Activated naive CD8-positive, alpha-beta T cell treated with anti-CD3 and anti-CD28 coated beads, Interleukin-2, amount 50 U/mL, for 24 hours (primary cell): Measurements from ENCODE around the gene DEGS1.

Experiments used
- ATAC-seq: fragments of 150-1000 bp; cut with Tn5 transposase; one replicate; pipeline ENCODE4 v1.10.0; 2021
- DNase-seq: peaks from one replicate; pipeline ENCODE4 v3.0.0; 2021
- H3K27ac Mint-ChIP-seq: one replicate; pipeline ENCODE4 v1.8.0; 2021; ENCODE audit warnings: mild to moderate bottlenecking, mixed read lengths
- H3K27me3 Mint-ChIP-seq: one replicate; pipeline ENCODE4 v1.8.0; 2021; ENCODE audit warnings: mixed read lengths
- H3K36me3 Mint-ChIP-seq: one replicate; pipeline ENCODE4 v1.8.0; 2021; ENCODE audit warnings: low read depth, mixed read lengths
- H3K4me1 Mint-ChIP-seq: one replicate; pipeline ENCODE4 v1.8.0; 2021; ENCODE audit warnings: mixed read lengths
- H3K4me3 Mint-ChIP-seq: one replicate; pipeline ENCODE4 v1.8.0; 2021; ENCODE audit warnings: mild to moderate bottlenecking, moderate library complexity, mixed read lengths
- H3K9me3 Mint-ChIP-seq: one replicate; pipeline ENCODE4 v1.8.0; 2021; ENCODE audit warnings: mixed read lengths

The DEGS1 gene

DNA sequence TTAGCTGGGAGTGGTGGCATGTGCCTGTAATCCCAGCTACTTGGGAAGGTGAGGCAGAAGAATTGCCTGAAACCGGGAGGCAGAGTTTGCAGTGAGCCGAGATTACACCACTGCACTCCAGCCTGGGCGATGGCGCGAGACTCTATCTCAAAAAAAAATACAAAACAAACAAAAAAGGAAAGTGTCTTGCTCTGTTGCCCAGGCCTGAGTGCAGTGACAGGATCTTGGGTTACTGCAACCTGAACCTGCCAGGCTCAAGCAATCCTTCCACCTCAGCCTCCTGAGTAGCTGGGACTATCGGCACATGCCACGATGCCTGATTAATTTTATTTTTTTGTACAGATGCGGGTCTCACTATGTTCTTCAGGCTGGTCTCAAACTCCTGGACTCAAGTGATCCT lies 33.3 kb downstream of the DEGS1 start:
- Mint-ChIP-seq H3K9me3 (no peaks in the 10 kb centered on the region), H3K27me3 (no peaks in the 10 kb centered on the region), H3K27ac (no peak overlapping the region), H3K36me3 (no peaks in the 10 kb centered on the region), H3K4me1 (peaks cover 5% of the 10 kb centered on the region), H3K4me3 (no peak overlapping the region)
- DNase-seq (no peak), ATAC-seq (no peak)

DNA sequence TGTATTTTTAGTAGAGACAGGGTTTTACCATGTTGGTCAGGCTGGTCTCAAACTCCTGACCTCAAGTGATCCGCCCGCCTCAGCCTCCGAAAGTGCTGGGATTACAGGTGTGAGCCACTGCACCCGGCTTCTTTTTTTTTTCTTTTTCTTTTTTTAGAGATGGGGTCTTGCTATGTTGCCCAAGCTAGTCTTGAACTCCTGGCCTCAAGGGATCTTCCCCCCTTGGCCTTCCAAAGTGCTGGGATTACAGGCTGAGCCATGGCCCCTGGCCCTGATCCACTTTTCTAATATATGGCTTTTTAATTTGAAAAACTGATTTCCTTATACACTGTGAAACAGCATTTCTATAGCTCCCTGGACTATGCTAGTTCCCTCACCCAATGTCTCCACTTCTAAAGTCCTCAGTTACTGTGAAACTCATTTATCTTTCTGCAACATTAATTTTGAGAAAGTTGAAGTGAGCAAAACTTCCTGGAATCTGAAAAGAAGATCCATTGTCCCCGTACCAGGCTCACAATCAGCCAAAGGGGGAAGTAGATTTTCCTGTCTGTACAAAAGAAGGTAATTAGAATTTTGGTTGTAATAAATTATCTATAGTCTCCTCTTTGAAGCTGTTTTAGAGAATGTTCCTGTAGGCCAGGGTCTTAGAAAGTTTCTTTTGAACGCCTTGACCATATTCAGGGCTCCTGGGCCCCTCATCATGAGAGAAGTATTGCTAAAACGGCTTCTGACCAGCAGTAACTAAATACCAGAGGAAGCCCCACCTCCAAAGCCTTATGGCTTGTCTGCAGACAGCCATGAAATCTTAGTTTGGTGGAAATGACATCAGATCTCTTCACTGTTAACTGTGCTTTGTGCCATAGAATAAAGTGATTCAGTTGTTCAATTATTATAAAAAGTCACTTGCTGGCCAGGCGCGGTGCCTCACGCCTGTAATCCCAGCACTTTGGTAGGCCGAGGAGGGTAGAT lies 34.9 kb downstream of the DEGS1 start:
- Mint-ChIP-seq H3K4me3 (no peak overlapping the region), H3K4me1 (peaks cover 5% of the 10 kb centered on the region), H3K36me3 (no peaks in the 10 kb centered on the region), H3K27ac (no peak overlapping the region), H3K9me3 (no peaks in the 10 kb centered on the region), H3K27me3 (no peaks in the 10 kb centered on the region)
- DNase-seq (no peak), ATAC-seq (no peak)

DNA sequence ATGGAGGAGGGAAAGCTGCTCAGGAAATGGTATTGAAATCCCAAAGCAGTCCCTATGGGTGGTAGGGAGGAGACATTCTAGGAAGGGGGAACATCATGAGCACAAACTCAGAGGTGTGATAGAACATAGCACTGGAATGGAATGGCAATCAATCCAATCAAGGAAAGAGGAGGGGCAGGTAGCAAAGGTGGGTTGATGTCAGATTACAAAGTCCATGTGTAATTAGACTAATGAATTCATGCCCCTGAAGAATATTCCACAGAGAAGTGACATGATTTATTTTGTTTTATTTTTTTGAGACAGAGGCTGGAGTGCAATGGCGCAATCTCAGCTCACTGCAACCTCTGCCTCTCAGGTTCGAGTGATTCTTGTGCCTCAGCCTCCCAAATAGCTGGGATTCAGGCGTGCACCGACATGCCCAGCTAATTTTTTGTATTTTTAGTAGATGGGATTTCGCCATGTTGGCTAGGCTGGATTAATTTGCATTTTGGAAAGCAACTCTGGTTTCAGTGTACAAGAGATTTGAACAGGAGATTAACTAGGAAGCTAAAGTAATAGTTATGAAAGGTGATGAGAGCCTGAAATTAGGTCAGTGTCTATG lies 36.1 kb downstream of the DEGS1 start:
- Mint-ChIP-seq H3K4me3 (no peak overlapping the region), H3K27ac (no peak overlapping the region), H3K27me3 (no peaks in the 10 kb centered on the region), H3K36me3 (no peaks in the 10 kb centered on the region), H3K4me1 (peaks cover 1% of the 10 kb centered on the region), H3K9me3 (no peaks in the 10 kb centered on the region)
- ATAC-seq (no peak), DNase-seq (no peak)

DNA sequence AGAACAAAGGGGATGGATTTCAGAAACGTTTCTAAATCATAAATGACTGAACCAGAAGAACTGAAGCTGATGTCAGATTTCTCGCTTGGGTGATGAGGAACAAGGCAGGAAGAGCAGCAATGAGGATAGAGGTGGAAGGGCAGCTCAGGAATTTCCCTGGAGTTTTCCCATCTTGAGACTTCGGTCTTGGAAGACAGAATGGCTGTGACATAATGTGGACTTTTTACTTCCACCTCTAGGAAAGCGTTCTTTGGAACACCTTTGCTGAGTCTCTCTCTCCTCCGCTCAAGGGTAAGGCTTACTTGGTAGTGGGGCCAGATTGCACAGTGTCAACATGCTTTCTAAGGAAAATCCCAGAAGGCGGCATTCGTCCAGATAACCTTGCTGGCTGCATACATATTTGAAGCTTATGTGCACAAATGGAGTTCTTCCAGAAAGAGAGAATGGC lies 36.6 kb downstream of the DEGS1 start:
- H3K27me3 Mint-ChIP-seq: no peaks in the 10 kb centered on the region

DNA sequence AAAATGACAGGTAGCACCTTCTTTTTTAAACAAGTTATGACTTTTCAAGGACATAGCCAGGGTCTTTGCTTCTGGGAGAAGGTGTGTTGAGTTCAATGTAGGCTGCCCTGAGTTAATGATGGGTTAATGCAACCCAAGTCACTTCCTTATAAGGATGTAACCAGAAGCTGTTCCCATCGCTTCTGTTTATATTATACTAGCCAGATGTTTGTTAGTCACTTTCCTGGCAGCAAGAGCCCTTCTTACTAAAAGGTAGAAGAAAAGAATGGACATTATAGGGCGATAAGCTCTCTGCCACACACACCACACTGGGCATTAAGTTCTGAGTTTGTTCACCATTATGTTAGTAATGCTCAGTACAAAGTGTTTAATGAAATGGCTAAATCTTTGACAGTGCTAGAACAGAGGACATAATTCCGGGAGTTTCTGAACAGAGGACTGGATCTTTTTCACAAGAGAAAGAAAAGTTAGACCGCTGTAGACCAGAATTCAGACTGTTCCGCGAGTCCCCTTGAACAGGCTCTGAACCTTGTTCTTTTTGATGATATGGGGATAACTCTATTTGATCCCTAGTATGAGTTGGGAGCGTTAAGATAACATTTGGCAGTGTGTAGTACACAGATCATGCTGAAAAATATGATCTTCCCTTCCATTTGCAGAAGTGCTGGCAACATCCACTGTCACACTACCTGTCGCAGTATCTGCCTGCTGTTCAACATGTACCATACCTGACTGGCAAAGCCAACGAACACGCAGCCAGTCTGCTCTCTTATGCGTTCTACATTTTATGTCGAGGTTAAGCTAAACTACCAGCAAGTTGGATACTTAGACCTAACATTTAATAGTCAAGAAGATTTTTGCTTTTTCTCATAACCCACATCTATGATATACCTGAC lies 41.0 kb downstream of the DEGS1 start:
- Mint-ChIP-seq H3K36me3 (peaks cover 9% of the 10 kb centered on the region), H3K9me3 (no peaks in the 10 kb centered on the region), H3K4me3 (no peak overlapping the region), H3K27me3 (no peaks in the 10 kb centered on the region), H3K27ac (no peak overlapping the region), H3K4me1 (no peaks in the 10 kb centered on the region)
- DNase-seq (no peak), ATAC-seq (no peak)

More for the DNA sequence above, 36.6 kb downstream of the DEGS1 start:
- ATAC-seq: no peak
- H3K27ac Mint-ChIP-seq: no peak overlapping the region
- H3K4me1 Mint-ChIP-seq: no peaks in the 10 kb centered on the region
- H3K4me3 Mint-ChIP-seq: no peak overlapping the region
- no peaks in the 10 kb centered on the region for H3K9me3 Mint-ChIP-seq
- DNase-seq: no peak
- no peaks in the 10 kb centered on the region for H3K36me3 Mint-ChIP-seq

DNA sequence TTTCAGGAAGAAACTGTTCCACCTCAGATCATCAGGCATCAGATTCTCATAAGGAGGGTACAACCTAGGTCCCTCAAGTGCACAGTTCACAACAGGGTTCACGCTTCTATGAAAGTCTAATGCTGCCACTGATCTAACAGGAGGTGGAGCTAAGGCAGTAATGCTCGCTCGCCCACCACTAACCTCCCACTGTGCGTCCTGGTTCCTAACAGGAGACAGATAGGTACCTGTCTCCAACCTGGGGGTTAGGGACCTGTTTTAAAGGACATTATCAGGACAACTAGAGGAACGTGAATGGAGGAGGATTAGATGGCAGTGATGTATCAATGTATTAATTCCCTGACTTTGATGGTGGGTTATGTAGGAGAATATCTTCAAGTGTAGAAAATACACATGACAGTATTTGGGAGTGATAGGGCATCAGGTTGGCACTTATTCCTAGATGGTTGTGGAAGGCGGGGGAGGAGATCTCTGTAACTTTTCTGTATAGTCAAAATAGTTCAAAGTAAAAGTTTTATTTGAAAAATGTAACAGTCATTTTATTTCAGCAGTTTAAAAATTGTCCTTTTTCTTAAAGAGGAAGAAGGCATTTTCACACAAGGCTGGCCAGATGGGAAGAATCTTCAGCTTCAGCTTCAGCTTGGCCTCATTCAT lies 43.9 kb downstream of the DEGS1 start:
- Mint-ChIP-seq H3K9me3 (no peaks in the 10 kb centered on the region), H3K4me1 (no peaks in the 10 kb centered on the region), H3K36me3 (peaks cover 22% of the 10 kb centered on the region), H3K27ac (no peak overlapping the region), H3K4me3 (no peak overlapping the region), H3K27me3 (no peaks in the 10 kb centered on the region)
- ATAC-seq (no peak), DNase-seq (no peak)

DNA sequence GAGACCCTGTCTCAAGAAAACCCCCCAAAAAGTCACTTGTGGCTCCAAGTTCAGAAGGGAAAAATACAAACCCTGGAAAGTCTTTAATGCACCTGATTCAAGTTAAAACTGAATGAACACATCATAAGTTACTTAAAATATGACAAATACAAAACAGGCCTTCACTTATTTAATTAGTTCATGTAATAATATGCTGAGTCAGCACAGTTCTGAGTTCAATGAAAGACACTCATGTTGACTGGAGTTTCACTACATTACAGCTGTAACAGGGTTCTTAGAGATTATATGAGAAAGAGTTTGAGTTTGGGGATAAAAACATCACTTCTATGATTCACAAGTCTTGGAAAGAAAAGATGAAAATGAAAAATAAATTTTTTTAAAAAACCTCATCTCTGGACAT lies 51.0 kb downstream of the DEGS1 start:
- Mint-ChIP-seq H3K36me3 (peaks cover 27% of the 10 kb centered on the region), H3K4me3 (no peak overlapping the region), H3K27ac (no peak overlapping the region), H3K27me3 (no peaks in the 10 kb centered on the region), H3K9me3 (no peaks in the 10 kb centered on the region), H3K4me1 (no peaks in the 10 kb centered on the region)
- DNase-seq: no peak
- no peak for ATAC-seq

DNA sequence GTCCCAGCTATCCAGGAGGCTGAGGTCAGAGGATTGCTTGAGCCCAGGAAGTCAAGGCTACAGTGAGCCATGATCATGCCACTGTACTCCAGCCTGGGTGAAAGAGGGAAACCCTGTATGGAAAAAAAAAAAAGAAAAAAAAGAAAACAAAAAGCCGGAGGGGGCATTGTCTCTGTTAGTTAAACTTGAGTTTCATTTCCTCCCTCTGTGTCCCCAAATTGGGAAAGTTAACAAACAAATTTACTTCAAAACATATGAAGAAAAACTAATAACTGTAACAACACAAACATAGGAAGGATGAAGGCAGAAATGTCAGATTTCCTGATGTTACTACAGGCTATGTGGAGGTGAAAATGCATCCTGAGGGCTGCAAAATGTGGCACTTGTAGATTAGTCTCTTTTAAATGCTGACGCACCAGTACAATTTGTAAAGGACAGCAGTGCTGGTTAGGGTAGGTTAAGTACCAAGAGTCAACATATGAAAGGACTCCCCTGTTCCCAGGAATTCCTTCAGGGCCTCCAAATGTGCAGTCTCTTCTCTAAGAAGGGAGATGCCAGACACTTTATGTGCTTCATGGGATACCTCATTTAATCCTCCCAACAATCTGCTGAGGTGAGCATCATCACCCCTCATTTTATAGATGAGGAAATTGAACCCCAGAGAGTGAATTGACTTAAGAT lies 52.9 kb downstream of the DEGS1 start:
- H3K36me3 Mint-ChIP-seq: peaks cover 24% of the 10 kb centered on the region
- ATAC-seq: no peak

DNA sequence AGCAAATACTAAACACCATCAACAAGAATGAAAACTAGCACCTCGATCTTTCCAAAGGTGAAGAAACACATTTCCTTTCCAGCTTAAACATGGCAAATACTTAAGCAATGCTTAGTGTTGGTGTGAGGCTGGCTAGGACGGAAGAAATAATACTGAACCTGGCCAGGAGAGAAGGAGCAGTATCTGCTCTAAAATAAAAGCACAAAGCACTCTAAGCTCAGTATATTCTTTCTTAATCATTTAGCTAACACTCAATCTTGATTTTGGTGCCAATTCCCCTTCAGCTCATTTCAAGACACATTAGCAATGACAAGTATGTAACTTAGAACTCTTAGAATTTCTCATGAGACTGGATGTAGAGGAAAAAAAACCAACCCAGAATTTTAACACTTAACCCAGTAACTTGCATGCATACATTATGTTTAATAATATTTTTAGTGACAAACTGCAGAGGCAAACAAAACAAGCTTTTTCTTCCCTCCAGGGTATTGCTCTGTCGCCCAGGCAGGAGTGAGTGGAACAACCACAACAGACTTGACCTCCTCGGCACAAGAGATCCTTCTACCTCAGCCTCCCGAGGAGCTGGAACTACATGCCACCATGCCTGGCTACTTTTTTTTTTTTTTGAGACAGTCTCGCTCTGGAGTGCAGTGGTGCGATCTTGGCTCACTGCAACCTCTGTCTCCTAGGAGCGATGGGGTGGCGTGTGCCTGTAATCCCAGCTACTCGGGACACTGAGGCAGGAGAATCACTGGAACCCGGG lies 54.3 kb downstream of the DEGS1 start:
- Mint-ChIP-seq H3K9me3 (no peaks in the 10 kb centered on the region), H3K4me1 (no peaks in the 10 kb centered on the region), H3K4me3 (no peak overlapping the region), H3K27me3 (no peaks in the 10 kb centered on the region), H3K36me3 (peaks cover 19% of the 10 kb centered on the region), H3K27ac (no peak overlapping the region)
- ATAC-seq (no peak), DNase-seq (no peak)

More for the DNA sequence above, 52.9 kb downstream of the DEGS1 start:
- Mint-ChIP-seq H3K9me3 (no peaks in the 10 kb centered on the region), H3K27me3 (no peaks in the 10 kb centered on the region), H3K4me3 (no peak overlapping the region), H3K4me1 (no peaks in the 10 kb centered on the region), H3K27ac (no peak overlapping the region)
- DNase-seq: no peak

DNA sequence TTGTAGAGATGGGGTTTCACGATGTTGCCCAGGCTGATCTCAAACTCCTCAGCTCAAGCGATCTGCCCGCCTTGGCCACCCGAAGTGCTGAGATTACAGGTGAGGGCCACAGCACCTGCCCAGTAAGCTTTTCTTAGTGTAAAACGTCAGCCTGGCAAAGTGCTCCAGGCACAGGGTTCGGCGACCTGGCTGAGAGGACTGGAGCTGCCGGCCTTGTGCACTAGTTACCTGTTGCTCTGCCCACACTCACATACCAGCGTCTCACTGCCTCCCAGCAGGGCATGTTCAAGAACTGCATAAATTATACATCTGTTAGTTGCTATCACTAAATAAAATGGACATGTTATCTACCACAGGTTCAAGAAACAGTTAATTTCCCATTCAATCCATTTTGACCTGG lies 55.2 kb downstream of the DEGS1 start:
- DNase-seq (no peak), ATAC-seq (no peak)
- no peaks in the 10 kb centered on the region for H3K27me3 Mint-ChIP-seq
- no peaks in the 10 kb centered on the region for H3K4me1 Mint-ChIP-seq
- no peak overlapping the region for H3K4me3 Mint-ChIP-seq
- no peak overlapping the region for H3K27ac Mint-ChIP-seq
- H3K9me3 Mint-ChIP-seq: no peaks in the 10 kb centered on the region
- peaks cover 14% of the 10 kb centered on the region for H3K36me3 Mint-ChIP-seq

DNA sequence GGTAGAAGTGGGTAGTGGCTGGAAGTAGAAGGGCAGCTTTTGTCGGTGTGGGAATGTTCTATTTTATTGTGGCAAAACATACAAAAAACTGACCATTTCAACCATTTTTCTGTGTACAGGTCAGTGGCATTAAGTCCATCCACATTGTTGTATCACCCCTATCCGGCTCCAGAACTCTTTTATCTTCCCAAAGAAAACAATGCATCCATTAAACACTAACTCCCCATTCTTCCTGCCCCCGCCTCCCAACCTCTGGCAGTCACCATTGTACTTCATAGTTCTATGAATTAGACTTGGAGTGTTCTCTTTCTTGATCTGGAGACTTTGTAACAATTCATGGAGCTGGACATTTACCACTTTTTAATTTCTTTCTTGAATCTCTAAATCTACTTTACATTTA lies 55.7 kb downstream of the DEGS1 start:
- DNase-seq (no peak), ATAC-seq (no peak)
- H3K27me3 Mint-ChIP-seq: no peaks in the 10 kb centered on the region
- H3K4me3 Mint-ChIP-seq: no peak overlapping the region
- no peak overlapping the region for H3K27ac Mint-ChIP-seq
- peaks cover 14% of the 10 kb centered on the region for H3K36me3 Mint-ChIP-seq
- no peaks in the 10 kb centered on the region for H3K4me1 Mint-ChIP-seq
- H3K9me3 Mint-ChIP-seq: no peaks in the 10 kb centered on the region
